GM18508 (cell line): Measurements from ENCODE around the gene PHKA1.
"Not testable (repeated sequence)": the region's sequence is repeated elsewhere in the genome, so short reads cannot be mapped to it uniquely, and the experiment has no call there.

Source experiments
- ATAC-seq: cut with Tn5 transposase; IDR thresholded peaks from one replicate; pipeline ENCODE4 v1.9.1; 2021; ENCODE audit warnings: moderate number of reproducible peaks; ENCODE audit not compliant: insufficient read depth, unreplicated experiment

Gene PHKA1

DNA sequence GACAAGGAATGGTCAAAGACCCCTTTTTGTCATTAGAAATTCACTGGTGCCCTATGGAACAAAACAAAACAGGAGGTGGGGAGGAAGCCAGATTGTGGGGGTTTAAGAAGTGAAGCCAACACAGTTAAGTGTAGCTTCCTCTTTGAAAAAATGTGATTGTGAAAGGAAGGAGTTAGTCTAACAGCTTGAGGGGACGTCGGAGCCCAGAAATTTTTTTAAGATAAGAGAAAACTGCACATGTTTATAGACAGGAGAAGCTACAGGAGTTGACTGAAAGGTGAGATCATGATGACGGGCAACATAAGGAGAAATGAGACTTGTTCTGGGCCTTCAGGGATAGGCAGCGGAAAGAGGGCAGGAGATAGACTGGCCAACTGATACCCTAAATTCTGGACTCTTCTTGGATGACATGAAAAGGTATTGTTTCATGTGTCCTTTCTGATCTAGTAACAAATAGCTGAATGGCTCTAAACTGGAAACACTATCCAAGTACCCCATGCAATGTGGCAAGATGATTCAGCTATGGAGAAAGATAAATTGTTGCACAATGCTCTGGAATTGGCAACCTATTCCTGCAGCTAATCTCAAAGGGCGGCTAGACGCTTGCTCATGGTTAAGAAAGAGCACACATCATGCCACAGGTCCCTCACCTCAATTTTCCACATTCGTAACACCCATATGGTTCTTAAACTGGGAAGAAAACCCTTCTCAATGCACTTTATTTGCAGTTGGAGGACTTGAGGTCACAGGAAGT is 137.8 kb downstream of the PHKA1 start:
- ATAC-seq = no peak

DNA sequence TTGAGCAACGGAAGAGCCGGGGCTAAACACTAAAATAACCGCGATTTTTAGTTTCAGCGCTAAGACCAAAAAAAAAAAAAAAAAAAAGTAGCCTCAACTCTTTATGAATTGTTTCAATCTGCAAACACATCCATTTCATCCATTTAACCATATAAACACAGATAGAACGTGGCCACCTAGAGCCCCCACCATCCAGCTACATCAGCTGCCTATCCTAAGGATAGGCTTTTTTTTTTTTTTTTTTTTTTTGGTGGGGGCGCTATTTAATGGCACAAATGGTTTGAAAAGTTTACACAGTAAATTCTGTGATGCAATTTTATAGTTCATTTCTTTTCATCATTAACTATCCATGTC is 141.0 kb downstream of the PHKA1 start:
- peak; percentile 23 for ATAC-seq

DNA sequence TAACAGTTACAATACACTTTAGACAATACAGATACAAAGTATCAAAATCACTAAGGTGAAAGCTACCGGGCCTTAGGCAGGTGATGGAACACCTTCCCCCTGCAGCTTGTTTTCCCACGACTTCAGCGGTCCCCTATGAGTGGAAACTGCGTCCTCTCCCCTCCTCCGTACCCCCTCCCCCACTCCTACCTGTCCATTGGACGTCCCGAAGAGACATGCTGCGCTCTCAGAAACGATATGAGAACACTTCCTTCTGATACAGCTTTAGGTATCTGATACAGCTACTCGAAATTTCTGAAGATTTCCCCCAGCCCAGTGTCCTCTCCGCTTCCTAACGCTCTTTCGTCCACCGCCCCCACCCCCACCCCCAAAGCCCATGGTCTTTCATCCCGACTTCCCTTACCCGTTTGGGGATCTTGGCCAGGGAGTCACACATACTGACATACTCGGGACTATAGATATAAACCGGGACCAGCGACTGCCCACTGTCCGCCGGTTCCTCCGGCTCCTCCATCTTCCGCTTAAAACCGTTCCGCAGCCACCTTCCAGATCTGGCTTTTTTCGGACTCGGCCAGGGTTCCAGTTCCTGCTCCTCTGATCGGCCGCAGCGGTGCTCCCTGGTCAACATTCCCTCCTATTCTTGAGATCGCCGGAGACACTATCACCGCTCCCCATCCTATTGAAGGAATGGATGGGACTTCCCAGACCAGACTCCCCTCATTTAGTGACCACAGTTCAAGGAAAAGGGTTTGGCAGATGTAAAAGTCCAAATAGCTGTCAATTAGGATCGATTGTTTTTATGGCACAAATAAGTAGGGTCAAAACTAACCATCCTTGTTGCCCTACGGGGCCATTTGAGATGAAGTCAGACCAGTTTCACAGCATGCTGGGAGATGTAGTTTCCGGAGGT is 141.6 kb downstream of the PHKA1 start, which contains the start of gene HDAC8:
Gene HDAC8, minus strand, starts transcription at position 596 of the 910 bp plus-strand sequence. Its CDS starts 82 bp downstream, at position 514.
- peak; percentile 94 for ATAC-seq

DNA sequence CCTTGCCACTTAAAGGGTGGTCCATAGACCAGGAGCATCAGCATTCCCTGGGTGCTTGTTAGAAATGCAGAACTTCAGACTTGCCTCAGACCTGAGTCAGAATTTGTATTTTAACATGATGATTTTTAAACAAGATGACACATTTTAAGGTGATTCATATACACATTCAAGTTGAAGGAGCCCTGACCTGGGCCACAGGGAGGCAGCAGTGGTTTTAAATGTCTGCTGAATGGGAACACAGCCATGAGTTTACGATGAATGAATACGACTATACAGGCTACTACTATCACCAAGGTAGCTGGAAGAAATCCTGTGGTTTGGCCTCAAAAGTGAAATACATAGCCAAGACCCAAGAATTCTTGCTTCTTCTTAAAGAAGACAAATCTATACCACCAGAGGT is 144.3 kb downstream of the PHKA1 start:
- no peak for ATAC-seq

DNA sequence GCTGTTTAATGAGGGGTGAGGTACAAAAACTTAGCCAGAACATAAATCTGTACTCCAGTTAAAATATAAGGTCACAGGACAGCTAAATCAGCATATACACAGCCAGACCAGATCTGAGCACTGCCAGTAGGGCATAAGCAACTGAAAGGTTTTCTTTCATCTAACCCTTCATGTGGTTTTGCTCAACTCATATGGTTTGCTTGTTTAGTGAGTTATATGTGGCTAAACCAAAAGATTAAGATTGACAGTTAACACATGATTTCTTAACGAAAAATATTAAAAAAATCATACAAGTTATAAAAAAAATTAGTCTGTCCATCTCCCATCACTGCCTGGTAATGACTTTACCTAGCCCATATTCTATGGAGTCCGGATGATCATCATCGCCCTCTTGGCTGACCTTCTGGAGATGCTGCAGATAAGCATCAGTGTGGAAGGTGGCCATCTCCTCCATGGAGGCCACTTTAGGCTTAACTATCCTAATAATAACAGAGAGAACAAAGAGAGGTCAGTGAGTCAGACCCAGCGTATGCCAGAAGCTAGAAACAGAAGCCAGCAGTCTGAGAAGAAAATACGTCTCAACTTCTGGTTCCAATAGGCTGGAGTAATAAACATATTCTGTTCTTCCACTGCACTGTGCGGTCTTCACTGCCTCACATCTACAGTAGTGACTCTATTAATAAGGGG is 145.6 kb downstream of the PHKA1 start:
- no peak for ATAC-seq

DNA sequence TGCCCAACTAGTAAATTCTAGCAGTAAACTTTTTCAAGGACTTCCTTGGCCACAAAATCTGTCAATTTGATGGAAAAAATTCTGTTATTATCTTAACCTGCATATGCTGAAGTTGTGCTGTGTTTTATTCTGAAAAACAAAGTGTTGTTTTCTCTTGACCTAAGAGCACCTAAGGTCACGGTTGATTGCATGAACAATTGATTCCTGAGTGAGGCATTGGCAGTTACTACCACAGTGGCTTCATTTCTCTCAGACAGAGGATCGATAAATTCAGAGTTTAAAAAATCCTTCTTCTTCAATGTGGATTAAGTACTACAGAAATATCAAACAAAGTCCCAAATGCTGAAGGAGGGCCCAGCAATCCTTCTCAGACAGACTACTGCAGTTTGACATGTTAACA is 147.7 kb downstream of the PHKA1 start:
- no peak for ATAC-seq

DNA sequence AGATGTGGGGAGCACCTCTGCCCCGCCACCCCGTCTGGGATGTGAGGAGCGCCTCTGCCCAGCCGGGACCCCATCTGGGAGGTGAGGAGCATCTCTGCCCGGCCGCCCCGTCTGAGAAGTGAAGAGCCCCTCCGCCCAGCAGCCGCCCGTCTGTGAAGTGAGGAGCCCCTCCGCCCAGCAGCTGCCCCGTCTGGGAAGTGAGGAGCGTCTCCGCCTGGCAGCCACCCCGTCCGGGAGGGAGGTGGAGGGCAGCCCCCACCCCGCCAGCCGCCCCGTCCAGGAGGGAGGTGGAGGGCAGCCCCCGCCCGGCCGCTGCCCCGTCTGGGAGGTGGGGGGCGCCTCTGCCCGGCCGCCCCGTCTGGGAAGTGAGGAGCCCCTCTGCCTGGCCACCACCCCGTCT is 154.5 kb downstream of the PHKA1 start:
- not testable (repeated sequence) for ATAC-seq

DNA sequence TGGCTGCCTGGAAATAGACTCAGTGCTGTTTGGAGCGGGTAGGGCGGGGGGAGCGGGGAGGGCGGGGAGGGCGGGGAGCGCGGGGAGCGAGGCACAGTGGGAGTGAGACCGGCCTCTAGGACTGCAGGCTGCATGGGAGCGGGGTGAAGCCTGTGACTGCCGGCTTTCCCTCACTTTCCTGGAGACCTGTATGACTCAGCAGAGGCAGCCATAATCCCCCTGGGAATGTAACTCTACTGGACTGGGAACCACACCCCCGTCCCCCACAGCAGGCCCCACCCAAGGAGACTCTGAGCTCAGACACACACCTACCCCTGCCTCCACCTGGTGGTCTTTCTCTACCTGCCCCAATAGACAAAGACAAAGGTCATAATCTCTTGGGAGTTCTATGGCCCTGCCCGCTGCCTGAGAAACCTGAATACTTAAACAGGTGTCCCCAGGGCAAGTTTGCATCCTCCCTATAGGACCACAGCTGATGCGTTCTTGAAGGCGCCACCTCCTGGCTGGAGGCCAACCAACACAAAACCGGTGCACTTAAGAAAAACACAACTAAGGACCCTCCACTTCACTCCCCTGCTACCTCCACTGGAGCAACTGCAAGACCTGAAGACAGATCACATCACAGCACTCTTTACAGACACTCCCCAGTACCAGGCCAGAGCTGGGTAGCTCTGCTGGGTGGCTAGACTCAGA is 159.5 kb downstream of the PHKA1 start:
- ATAC-seq = no peak

DNA sequence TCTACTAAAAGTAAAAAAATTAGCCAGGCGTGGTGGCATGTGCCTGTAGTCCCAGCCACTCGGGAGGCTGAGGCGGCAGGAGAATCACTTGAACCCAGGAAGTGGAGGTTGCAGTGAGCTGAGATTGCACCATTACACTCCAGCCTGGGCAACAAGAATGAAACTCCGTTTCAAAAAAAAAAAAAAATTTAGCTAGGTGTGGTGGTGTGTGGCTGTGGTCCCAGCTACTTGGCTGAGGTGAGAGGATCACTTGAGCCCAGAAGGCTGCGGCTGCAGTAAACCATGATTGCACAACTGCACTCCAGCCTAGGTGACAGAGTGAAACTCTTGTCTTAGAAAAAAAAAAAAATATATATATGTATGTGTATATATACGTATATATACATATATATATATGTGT is 161.7 kb downstream of the PHKA1 start:
- ATAC-seq = not testable (repeated sequence)

DNA sequence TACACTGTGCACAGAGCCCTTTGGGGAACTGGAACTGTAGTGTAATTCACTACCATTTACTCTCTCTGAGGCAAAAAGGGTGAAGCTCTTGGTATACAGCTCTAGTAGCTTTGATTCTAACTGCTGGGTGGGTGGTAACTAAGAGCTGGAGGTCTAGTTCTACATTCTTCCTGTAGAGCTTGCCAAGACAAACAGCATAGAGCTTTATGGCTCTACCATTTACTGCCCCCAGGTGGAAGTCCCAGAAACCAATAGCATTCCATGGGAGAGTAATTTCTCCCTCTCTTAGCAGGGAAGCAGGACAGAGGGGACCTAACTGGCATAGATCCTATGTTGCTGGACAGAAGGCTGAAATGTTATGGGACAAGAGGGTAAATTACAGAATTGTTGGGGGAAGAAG is 168.1 kb downstream of the PHKA1 start:
- no peak for ATAC-seq

DNA sequence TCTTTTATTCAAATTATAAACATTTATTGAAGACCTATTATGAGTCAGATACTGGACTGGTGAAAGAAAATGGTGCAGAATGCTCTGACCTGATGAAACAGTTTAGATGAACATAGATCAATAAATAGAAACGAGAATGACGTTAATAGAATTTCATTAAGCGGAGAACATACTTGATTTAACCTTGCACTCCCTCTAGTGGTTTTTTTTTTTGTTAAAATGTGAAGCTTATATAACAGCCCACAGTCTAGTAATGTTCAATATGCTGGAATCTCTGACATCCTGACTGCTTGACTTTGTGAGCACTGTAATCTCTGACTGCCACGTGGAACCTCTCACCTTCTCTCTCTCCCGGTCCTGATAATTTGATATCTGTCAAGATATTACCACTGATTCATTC is 173.8 kb downstream of the PHKA1 start:
- no peak for ATAC-seq

DNA sequence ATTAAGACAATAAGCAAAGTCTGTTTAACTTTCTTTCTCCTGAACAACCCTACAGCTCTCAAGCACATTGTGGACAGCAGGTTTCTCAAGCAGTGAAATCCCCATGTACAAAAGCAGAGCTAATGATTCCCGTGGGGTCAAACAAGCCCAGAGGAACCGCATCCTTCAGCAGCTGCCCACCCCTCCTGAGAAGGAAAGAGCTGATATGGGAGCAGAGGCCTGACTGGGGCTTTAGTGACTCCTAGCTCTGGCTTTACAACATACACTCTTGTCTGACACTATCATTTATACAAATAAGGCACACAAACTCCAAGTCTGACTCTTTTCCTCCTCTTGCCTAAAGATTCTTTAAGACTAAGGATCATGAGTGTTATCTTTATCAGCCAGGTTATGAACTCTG is 174.3 kb downstream of the PHKA1 start:
- ATAC-seq = no peak

DNA sequence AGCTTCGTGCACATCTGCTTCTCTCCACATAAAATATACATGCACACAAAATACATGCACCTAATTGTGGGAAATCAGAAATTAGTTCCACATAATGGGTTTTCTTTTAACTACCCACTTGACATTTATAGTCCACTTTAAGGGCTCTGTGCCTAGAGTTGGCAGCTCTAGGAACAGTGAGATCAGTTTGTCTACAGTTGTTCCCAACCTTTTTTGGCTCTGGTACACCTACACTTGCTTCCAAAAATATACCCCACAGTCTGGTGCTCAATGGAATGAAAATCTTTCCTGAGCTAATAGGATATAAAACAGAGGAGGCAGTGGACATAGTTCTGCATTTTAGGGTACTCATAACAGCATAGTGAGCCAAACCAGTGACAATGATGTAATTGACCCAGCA is 177.6 kb downstream of the PHKA1 start:
- ATAC-seq = no peak

DNA sequence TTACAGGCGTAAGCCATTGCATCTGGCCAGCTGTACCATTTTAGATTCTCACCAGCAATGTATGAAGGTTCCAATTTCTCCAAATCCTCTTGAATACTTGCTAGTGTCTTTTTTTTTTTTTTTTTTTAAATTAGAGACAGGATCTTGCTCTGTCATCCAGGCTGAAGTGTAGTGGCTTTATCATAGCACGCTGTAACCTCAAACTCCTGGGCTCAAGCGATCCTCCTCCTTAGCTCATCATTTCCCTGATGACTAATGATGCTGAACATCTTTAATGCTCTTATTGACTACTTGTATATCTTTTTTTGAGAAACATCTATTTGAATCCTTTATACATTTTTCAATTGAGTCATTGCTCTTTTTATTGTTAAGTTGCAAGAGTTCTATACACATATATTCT is 181.7 kb downstream of the PHKA1 start:
- no peak for ATAC-seq
